IPS-NIHi7 (cell line): Measurements from ENCODE around the gene DNM3.
"Not testable (repeated sequence)": the region's sequence is repeated elsewhere in the genome, so short reads cannot be mapped to it uniquely, and the experiment has no call there.

ENCODE experiments used
- DNase-seq: peaks from one replicate; pipeline ENCODE4 v3.0.0; 2012; ENCODE audit warnings: mixed read lengths; ENCODE audit errors: extremely low spot score

Gene DNM3

GRCh38 chr1:171841050-171841910 is at the start of gene DNM3:
Gene DNM3 (plus strand): TSS chr1:171841498. CDS start chr1:171841657, 159 bp downstream.
- DNase-seq, result peak; percentile 96

DNA sequence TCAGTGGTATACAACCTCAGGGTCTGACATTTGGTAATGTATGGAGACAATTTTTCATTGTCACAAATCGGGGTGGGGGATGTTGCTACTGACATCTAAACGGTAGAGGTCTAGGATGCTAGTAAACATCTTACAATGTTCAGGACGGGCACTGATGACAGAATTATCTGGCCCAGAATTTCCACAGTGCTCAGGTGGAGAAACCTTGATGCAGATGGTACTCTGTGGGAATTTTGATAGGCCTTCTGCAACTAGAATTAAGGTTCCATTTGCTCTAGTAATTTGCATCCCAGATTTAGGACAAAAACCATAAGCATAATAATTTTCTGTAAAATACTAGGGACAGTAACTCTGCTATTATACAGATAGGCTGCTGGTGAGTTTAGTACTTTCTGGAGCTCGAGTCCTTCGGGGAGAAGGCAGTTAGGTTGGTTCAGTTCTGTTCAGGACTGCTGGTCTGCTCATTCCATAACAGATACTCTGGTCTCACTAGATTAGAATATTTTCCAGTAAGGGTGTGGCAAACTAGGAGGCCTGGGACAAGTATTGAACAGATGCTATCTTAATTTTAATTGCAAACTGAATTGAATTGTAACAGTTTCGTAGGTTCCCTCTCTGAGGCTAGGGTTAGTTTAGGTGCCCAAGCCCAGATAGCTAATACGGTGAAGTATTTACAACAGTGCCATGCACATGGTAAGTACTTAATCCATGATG is 48.5 kb upstream of the DNM3 start:
- DNase-seq, result no peak

- no peak for DNase-seq
Observed at GRCh38 chr1:171793636-171794035, 47.7 kb upstream of the DNM3 start.

GRCh38 chr1:171794085-171794484 is 47.2 kb upstream of the DNM3 start:
- DNase-seq, result no peak

DNA sequence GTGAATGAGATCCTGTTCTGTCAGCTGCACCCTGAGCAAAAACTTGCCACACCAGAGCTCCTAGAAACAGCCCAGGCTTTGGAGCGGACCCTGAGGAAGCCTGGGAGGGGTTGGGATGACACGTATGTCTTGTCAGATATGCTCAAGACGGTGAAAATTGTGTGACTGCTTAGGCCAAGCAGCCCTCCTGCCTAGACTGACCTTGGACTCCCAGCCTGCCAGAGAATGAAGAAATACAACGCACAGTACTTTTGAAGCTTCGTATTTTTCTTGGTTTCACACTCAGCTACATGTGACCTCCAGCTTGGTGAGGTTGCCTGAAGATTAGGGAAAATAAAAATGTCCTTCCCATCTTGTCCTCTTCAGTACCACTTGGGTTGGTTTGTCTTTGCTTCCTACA is 44.7 kb upstream of the DNM3 start:
- DNase-seq, result no peak

DNA sequence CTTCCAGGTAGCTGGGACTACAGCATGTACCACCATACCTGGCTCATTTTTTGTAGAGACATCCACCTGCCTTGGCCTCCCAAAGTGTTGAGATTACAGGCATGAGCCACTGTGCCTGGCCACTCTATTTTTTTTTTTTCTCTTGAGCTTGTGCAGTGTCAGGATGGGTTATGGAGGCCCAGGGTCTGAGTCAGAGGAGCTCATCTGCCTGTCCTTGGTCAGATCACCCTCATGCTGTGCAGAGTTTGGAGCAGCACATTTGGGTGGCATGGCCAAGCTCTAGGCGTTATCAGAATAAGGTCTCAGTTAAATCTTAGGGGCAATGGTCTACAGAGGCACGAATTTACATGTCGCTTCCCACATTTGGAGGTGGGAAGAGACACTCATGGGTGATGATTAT is 43.0 kb upstream of the DNM3 start:
- DNase-seq, result no peak

- DNase-seq, result no peak
Observed at GRCh38 chr1:171798765-171799164, 42.5 kb upstream of the DNM3 start.

DNA sequence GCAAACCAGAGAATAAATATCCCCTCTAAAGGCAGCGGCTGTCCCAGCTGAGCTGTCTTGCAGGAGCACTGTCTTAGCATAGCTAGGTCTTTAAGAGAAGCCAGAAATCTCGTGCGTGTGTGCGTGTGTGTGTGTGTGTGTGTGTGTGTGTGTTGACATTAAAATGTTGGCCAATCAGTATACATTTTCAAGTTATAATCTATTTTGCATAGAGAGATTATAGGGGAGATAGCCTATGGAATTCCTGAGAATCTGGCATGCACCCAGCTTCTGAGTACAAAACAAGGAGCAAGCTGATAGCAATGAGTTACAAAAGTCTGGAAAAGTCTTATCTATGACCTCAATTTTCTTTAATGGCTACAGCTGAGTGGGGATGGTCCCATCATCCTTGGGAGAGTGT is 42.1 kb upstream of the DNM3 start:
- no peak for DNase-seq

DNA sequence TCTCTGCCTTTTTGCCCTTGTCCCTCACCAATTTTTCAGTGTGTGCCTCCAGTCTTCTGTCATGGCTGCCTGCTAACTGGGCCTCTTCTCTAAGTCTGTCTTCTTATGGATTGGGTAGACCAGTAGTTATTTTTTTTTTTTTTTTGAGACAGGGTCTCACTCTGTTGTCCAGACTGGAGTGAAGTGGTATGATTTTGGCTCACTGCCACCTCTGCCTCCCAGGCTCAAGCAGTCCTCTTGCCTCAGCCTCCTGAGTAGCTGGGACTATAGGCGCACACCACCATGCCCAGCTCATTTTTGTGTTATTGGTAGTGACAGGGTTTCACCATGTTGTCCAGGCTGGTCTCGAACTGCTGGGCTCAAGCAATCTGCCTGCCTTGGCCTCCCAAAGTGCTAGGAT is 41.6 kb upstream of the DNM3 start:
- not testable (repeated sequence) for DNase-seq

DNA sequence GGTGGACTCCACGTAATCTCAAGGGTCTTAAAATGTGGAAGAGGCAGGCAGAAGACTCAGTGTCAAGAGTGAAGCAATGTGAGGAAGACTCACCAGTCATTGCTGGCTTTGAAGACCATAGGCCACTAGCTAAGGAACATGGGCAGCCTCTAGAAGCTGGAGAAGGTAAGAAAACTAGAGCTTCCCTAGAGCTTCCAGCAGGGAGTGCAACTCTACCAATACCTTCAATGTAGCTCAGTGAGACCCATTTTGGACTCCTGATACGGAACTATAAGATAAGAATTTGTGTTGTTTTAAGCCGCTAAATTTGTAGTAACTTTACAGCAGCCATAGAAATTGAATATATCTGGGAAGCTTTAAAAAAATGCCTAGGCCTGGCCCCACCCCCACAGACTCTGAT is 41.0 kb upstream of the DNM3 start:
- peak; percentile 15 for DNase-seq

- DNase-seq, result no peak
Observed at GRCh38 chr1:171800851-171801250, 40.4 kb upstream of the DNM3 start.

DNA sequence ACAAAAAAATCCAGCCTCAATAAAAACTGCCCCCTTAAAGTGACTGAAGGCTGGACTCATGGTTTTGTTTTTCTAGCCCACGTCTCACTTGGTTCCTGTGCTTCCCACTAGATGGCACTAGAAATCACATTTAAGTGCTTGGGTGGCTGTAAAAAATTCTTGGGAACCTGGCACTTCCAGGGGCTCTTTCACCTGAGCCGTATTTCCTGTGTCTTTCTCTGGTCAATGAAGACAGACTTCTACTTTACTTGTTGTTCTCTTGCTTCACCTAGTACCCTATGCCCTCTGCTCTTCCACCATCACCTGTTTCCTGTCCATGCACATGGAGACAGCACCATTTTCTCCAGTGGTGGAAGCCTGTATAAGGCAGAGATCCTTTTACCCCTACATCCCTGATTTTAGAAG is 39.8 kb upstream of the DNM3 start:
- peak; percentile 77 for DNase-seq

- peak; percentile 18 for DNase-seq
Observed at GRCh38 chr1:171802207-171802606, 39.1 kb upstream of the DNM3 start.

DNA sequence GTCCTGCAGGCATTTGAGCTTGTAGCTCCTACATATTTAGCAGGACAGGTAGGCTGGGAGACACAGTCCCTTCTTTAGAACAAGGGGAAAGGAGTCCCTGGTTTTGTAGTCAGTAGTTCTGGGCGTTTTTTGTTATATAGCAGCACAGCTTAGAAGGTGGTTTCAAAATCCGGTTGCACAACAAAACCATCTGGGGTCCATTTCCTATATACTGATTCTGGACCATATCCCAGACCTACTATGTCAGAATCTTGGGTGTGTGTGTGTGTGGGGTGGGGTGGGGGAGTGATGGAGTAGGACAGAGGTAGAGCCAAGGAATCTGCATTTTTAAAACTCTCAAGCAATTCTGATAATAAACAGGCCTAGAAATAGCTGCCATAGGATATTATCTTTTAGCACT is 38.3 kb upstream of the DNM3 start:
- DNase-seq, result no peak

GRCh38 chr1:171803461-171804022 is 37.8 kb upstream of the DNM3 start:
- no peak for DNase-seq

DNA sequence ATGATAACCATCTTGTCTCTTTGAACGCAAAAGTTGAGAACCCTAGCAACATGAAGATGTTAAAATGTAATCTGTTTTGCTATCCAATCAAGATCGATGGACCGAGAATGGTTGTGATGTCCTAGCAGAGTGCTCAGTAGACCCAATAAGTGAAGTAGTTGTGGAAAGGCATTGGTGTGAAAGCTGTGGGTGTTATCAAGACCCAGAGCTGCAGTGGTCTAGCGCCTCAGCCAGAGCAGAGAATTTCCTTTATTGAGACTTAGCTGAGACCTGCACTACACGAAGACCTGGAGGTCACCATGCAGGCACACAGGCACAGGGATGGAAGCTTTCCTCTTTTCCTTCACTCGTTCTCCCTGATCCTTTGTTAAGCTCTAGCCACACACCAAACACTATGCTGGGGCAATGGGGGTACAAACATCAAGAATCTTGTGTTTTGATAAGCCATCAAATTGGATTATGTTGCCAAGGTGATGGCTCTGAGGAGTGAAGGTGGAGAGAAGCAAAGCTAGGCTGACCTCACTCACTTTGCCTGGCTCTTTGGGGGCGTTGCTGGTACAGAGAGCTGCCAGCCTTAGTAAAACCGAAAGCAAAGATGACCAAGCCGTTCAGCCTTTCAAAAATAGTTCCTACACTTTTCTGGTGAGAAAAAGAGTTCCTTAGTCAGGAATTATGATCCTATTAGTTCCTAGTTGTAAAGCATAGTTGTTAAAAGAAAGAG is 35.7 kb upstream of the DNM3 start:
- no peak for DNase-seq

DNA sequence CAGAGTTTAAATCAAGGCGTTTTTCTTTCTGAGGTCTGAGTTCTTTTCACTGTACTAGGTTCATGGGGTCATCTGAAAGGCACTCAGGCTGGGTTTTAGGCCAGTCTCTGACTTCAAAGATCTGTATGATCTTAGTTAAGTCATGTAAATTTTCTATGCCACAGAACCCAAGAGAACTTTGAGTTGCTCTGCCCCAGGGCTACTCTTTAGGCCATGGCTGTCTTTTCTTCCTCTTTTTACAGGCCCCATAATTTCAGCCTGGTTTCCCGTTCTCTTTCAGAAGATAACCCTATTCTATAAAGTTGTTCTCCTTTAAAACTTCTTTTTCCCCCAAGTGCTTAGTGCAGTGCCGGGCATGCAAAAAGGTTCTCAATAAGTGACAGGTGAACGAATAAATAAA is 33.7 kb upstream of the DNM3 start:
- no peak for DNase-seq

DNA sequence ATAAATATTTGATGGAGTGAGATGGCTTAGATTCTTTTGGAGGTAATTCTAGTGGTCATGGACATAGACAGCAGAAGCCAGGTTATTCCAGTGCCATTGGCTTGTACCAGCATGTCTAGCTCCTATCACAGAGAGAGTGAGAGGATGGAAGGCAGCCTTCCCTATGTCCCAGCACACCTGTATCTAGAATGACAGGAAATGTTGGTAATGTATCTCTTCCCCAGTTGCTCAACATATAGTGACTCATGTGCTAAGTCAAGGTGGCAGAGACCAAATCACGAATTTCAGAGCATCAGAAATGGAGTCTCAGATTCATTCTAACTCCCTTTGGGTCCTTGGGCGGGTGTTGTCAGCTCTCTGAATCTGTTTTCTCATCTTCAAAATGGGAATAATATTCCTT is 31.5 kb upstream of the DNM3 start:
- no peak for DNase-seq

GRCh38 chr1:171811672-171812071 is 29.6 kb upstream of the DNM3 start:
- DNase-seq, result no peak

DNA sequence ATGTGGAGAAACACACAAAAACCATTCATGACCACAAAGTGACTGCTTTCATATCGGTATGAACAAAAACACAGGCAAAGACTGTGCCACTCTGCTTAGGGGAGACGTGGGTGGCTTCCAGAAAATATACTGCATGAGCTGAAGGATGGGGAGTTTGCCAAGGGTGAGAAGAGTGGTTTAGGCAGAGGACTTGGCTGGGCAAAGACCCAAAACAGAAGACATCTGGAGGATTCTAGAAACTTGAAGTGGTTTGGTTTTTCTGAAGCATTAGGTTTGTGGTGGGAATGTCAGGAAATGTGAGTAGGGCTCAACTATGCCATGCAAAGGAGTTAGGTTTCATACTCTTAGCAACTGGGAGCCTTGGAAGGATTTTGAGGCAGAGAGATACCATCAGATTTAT is 26.6 kb upstream of the DNM3 start:
- DNase-seq, result no peak

DNA sequence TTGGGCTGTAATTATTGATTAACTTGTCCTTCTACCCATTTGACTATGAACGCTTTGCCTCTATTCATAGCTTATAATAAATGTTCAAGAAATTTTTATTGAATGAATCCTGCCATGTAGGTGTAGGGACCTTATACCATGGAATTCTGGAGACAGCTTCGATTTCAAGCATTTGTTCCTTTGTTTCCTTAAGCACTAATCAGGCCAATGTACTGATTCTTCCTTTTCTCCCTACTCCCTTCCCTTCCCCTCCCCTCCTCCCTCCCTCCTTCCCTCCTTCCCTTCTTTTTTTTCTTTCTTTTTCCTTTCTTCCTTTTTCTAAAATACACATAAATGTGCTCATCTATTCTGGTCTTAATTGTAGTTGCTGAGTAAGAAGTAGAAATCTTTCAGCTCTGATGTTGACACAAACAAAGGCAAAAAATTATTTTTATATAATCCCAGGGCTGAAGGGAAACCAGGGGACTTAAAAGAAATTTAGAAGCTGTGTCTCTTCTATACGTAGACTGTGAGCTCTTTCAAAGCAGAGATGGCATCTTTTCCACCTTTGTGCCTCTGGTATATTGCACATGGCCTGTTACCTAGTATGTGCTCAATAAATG is 24.9 kb upstream of the DNM3 start:
- no peak for DNase-seq
